T-helper 2 cell treated with Interferon-gamma antibody and Interleukin-4, amounts not matched to agents 100 ng/mL and 5 ng/mL, for 36 hours (primary cell): Measurements from ENCODE around the gene KLHL22. TPM values are rescaled to one million over a fixed set of nuclear protein-coding genes. Genes with fewer than 3 reads are reported as not detected.
"Not testable (repeated sequence)": the region's sequence is repeated elsewhere in the genome, so short reads cannot be mapped to it uniquely, and the experiment has no call there.

Experiments
- intact Hi-C: fragments of 100-400 bp; cut with micrococcal nuclease; formaldehyde crosslinking; loops from one replicate; pipeline ENCODE4 v1.15.1; 2023
- total RNA-seq: library from RNA; stranded (reverse); gene quantifications from 2 replicates; pipeline ENCODE4 v1.2.3, GENCODE V29; 2022

KLHL22 gene
- total RNA-seq, 1 donor from 2014 or later: 52.1 TPM

GRCh38 chr22:20405931-20406685 is 89.5 kb downstream of the KLHL22 start:
- intact Hi-C loops: no loop called here

DNA sequence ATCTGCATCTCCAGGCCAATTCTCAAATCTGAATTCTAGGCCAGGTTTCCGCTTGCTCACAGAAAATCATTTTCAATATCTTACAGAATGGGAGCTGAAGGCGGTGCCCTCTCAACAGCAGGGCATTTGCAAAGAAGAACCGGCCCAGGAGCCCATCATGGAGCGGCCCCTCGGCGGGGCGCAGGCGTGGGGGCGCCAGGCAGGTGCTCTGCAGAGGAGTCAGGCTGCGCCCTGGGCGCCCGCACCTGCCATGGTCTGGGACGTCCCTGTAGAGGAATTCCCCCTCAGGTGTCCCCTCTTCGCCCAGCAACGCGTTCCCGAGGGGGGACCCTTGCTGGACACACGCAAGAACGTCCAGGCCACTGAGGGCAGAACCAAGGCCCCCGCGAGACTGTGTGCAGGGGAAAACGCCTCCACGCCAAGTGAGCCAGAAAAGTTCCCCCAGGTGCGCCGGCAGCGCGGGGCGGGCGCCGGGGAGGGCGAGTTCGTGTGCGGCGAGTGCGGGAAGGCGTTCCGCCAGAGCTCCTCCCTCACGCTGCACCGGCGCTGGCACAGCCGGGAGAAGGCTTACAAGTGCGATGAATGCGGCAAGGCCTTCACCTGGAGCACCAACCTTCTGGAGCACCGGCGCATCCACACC is 90.2 kb downstream of the KLHL22 start:
- intact Hi-C loops: no loop called here

GRCh38 chr22:20404881-20405280 is 90.7 kb downstream of the KLHL22 start:
- intact Hi-C loops: no loop called here

DNA sequence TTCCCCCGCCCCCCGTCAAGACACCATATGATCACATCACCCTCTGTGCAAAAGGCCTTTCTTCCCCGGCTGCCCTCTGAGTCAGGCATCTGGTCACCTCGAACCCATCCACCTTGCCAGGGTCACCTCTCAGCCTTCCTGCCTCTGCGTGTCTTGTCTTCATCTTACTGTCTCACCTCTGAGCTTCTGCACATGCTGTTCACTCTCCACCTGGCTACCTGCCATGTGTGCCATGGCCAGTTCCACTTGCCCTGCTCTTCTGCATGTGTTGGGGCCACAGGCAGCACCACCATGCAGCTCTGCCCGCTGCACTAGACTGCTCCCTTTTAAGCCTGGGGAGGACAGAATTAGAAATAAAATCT is 91.8 kb downstream of the KLHL22 start:
- intact Hi-C loops: no loop called here

GRCh38 chr22:20402960-20403778 is 92.4 kb downstream of the KLHL22 start:
- intact Hi-C loops: no loop called here

DNA sequence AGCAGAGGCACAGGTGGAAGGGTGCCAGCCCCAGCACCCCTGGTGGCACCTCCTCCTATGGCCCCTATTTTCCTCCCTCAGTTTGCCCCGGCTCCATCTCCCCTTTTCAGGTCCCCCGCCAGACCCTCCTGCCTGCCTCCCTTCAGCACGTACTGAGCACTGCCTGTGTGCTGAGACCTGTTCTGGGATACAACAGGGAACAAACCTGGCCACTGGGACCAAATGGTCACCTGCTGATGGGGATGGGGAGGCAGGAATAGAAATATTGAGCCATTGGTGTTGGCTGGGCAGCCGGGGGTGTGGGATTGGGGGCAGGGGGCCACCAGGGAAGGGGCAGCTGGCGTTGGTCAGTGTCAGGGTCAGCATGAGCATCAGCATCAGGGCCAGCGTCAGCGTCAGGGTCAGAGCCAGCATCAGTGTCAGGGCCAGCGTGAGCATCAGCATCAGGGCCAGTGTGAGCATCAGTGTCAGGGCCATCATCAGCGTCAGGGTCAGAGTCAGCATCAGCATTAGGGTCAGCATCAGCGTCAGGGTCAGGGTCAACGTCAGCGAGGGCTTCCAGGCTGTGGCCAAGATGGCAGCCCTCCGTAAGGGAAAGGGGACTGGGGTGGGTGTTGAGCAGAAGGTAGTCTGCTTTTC is 94.1 kb downstream of the KLHL22 start:
- intact Hi-C loops: no loop called here

DNA sequence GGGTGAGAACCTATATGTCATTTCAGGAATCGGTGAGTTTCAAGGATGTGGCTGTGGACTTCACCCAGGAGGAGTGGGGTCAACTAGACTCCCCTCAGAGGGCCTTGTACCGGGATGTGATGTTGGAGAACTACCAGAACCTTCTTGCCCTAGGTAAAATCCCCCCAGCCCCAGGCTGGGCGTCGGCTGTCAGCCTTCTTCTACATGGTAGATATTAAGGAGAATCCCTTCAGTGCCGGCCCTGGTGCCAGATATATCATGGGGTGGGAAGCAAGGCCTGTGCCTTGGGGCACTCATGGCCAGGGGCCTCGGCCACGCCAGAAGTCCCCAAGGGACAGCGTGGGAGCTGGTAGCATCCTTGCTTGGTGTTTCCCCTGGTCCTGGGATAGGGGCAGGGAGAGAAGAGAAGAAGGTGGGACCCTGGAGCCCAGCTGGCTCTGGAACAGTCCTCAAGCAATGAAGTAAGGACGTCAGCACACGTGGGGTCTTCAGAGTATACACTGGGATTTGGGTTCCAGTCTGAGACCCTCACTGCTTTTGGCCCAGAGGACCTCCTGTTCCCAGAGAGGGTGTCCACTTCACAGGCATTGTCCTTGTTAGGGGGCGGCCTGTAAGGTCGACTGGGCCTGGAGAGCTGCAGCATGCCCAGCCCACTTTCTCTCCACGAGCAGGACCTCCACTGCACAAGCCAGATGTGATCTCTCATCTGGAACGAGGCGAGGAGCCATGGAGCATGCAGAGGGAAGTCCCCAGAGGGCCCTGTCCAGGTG is 94.8 kb downstream of the KLHL22 start:
- intact Hi-C loops: no loop called here

- intact Hi-C loops: no loop called here
These were observed 95.6 kb downstream of the KLHL22 start for GRCh38 chr22:20399866-20400605.

DNA sequence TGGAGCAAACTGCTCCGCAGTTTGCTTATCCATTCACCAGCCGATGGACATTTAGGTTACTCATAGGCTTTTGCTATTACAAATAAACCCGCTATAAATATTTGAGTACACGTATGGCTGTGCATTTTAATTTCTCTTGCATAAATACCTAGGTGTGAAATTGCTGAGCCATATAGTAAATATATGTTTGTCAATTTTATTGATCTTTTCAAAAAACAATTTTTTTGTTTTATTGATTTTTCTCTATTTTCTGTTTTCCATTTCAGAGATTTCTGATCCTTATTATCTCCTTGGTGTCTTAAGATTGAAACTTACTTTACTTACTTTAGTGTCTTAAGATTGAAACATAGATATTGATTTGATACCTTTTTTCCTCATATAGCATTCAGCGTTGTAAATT is 97.2 kb downstream of the KLHL22 start:
- intact Hi-C loops: no loop called here

- intact Hi-C loops: no loop called here
These were observed 98.1 kb downstream of the KLHL22 start for GRCh38 chr22:20397498-20397897.

DNA sequence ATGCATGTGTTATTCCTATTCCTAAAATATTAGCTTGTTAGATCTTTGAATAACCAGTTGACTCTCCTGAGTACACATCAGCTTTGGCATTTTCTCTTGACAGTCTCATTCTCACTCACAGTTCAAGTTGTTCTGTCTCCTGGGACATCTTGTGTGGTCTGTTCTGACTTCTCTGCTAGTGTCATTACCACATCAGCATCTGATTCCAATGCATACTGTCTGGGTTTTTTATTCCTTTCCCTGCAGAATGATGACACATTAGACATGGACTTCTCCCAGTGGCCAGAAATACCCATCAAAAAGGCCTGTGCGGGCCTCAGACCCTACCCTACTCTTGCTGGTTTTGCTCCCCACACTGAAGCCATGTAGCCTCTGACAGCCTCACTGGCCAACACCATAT is 99.0 kb downstream of the KLHL22 start:
- intact Hi-C loops: no loop called here

DNA sequence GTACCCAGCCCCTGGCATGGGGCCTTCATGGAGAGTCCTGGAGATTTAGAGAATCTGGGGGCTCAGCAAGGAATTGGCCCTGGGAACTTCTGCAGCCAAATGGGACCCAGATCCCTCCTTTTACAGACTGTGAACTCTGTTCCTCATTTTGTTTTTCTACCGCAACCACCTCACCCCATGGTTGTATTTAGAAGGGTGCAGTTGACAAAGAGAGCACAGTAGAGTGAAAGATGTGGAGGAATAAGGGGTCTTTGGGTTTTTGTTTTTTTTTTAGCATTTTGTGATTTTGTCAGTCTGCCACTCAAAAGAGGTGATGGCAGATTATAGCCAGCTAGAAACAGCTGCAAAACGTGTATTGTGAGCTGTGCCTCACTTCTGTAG is 99.7 kb downstream of the KLHL22 start:
- intact Hi-C loops: loop anchor here (2.0 kb wide), 2 partner anchors 33 to 75 kb away; partner anchors contain the start of gene DGCR6L

DNA sequence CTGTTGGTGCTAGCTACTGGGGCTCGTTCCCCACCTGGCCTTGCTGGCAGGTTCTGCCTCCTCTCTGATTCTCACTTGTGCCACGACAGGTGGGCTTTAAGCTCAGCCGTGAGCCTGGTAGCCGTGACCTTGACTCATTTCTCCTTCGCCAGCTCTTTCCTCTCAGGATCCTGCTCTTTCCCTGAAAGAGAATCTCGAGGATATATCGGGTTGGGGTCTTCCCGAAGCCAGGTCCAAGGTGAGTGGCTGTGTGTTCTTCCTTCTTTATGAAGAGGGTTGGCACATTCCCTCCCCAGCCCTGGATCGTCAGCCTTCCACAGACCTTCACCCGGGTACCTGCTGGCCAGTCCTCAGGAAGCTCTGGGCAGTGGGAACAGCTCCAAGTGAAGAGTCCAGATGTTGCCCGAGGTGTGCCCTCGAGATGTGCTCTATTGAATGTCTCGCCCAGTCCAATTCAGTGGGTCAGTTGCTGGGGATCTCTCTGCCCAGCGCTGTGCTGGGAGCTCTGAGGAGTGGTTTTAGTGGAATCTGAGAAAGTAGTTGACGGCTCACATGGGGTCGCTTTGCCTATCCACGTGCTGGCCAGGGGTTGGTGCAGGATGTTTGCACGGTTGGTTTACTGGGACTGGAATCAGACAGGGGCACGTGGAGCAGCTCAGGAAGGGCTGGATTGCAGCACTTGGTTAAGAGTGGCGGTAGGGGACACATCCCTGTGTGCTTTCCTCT is 100.3 kb downstream of the KLHL22 start:
- intact Hi-C loops: loop anchor here (2.0 kb wide), 2 partner anchors 33 to 75 kb away; partner anchors contain the start of gene DGCR6L

DNA sequence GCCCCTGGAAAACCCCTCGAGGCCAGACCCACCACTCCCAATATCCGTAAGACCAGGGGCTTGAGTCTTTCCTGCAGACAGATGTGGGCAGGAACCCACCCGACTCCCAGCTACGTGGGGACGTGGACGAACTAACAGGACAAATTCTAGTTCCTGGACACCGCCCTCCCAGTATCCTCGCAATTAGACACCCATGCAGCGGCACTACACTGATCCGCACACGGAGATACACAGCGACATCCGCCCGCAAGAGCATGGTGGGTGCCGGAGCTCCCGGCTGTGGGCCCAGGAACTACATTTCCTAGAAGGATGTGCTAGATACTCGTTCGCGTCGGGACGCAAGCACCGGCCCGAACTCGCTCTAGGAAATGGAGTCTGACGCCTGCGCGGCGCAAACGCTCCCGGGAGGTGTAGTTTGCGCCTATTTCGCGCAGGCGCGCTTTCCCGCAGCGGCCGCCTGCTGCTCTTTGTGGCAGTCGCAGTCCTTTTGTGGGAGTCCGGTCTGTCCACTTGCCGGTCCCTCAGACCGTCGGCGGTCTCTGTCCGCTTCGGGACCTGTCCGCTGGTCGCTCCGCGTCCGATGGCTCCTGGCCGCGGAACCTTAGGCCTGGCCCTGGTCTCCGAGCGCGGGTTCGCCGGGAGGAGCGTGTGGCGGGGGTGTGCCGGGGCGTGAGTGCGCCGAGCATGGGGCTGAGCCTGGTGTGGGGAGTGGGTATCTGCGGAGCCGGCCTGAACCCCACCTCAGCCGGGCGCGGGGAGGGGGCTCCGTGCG is 101.7 kb downstream of the KLHL22 start, which contains the start of gene ZNF74:
TSS of gene ZNF74 (plus strand) at position 447 of the 772 bp plus-strand sequence. CDS start 478 bp downstream, outside the sequence.
- intact Hi-C loops: loop anchor here (2.0 kb wide), 2 partner anchors 35 to 73 kb away; partner anchors contain the start of gene DGCR6L

DNA sequence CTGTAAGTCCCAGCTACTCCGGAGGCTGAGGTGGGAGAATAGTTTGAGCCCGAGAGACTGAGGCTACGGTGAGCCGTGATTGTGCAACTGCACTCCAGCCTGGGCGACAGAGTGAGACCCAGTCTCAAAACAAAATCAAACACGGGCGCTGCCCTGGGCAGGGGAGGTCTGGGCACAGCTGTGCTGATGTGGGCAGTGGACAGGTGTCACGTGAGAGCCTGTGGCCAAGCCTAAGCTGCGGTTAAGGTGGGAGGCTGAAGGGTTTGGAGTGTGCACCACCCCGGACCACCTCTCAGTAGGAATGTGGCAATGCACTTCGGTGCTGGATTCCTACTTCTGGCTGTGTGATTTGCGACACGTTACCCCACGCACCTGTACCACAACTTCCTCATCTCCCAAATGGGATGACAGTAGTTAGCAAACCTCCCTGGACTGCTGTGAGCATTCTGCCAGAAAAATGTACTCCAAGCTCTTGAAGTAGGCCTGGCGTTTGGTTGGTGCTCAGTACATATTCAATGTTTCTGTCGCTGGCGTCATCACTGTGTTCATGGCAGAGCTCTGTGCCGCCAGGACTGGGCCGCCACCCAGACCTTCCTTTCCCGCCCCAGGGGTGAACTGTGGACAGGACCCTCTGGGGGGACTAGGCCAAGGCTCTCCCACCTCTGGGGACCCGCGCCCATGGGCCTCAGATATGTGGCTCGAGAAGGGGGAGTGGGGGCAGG is 102.5 kb downstream of the KLHL22 start:
- intact Hi-C loops: no loop called here

- intact Hi-C loops: not testable (repeated sequence)
These were observed 103.2 kb downstream of the KLHL22 start for GRCh38 chr22:20392365-20392881.
